ENCODE data around the gene TMEM143.

DNA sequence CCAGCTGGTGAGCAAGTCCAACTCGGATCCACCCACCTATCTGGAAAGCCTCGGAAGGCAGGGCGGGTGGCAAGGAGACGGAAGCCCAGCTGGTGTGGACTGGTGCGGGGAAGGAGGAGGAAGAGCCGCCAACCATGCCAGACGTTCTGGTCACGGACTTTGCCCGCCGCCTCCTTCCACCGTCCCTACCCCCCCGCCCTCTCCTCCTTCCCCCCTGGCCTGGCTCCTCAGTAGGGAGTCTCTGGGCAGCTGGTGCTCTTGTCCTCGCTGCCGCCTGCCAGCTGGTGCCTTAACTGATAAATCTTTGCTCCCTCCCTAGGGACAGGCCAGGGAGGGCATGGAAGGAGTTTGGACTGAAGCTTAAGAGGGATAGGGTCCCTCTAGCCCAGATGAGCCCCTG lies 5.2 kb upstream of the TMEM143 start:
- TF ChIP-seq CTCF (IDR thresholded peaks at IDR 0.05) (no peak), POLR2A (IDR thresholded peaks at IDR 0.05) (no peak)

All from body of pancreas (tissue), 4 donors.